ENCODE data around the gene GPAM.
"Not testable (repeated sequence)": the region's sequence is repeated elsewhere in the genome, so short reads cannot be mapped to it uniquely, and the experiment has no call there.

Gene GPAM, protein sequence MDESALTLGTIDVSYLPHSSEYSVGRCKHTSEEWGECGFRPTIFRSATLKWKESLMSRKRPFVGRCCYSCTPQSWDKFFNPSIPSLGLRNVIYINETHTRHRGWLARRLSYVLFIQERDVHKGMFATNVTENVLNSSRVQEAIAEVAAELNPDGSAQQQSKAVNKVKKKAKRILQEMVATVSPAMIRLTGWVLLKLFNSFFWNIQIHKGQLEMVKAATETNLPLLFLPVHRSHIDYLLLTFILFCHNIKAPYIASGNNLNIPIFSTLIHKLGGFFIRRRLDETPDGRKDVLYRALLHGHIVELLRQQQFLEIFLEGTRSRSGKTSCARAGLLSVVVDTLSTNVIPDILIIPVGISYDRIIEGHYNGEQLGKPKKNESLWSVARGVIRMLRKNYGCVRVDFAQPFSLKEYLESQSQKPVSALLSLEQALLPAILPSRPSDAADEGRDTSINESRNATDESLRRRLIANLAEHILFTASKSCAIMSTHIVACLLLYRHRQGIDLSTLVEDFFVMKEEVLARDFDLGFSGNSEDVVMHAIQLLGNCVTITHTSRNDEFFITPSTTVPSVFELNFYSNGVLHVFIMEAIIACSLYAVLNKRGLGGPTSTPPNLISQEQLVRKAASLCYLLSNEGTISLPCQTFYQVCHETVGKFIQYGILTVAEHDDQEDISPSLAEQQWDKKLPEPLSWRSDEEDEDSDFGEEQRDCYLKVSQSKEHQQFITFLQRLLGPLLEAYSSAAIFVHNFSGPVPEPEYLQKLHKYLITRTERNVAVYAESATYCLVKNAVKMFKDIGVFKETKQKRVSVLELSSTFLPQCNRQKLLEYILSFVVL

GRCh38 chr10:112183329-112184051, at the start of gene GPAM:
GPAM (minus strand) TSS chr10:112183765; CDS start chr10:112181784, 1,981 bp downstream.
- Histone ChIP-seq H3K27me3 (ENCODE audit: control insufficient read depth, insufficient read depth, low read length) (no peaks in the 10 kb centered on the region), H3K36me3 (ENCODE audit: control insufficient read depth, insufficient read depth, low read length) (no peaks in the 10 kb centered on the region), H3K4me1 (ENCODE audit: control insufficient read depth, insufficient read depth, low read length) (no peaks in the 10 kb centered on the region), H3K9ac (ENCODE audit: low read length) (peak within 1 kb of the TSS; percentile 78), H3K9me3 (ENCODE audit: control insufficient read depth, low read length) (no peaks in the 10 kb centered on the region), H3K4me3 (ENCODE audit: low read length) (peak within 1 kb of the TSS; percentile 77)

DNA sequence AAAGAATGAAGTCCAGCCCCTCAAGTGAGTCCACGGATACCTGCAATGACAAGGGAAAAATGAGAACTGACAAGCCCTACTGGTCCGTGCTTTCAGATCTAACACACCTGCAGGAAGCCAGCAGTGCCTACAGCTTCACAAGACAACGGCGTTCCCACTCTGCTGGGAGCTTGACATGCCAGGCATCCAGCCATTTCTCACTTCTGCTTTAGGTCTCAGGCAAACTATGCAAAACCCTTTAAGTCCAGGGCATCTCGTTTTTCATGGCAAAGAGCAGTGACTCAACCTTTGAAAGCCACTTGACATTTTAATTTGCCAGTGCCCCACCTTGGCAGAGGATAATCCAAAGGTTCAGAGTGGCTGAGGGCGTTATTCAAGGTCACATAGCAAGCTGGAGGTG, 49.1 kb upstream of the GPAM start:
- H3K4me3 ChIP-seq (ENCODE audit: low read length) = no peak overlapping the region
- H3K27me3 ChIP-seq (ENCODE audit: control insufficient read depth, insufficient read depth, low read length) = no peaks in the 10 kb centered on the region
- no peaks in the 10 kb centered on the region for H3K9me3 ChIP-seq (ENCODE audit: control insufficient read depth, low read length)
- H3K36me3 ChIP-seq (ENCODE audit: control insufficient read depth, insufficient read depth, low read length) = no peaks in the 10 kb centered on the region
- H3K9ac ChIP-seq (ENCODE audit: low read length) = no peak overlapping the region
- H3K4me1 ChIP-seq (ENCODE audit: control insufficient read depth, insufficient read depth, low read length) = no peaks in the 10 kb centered on the region

DNA sequence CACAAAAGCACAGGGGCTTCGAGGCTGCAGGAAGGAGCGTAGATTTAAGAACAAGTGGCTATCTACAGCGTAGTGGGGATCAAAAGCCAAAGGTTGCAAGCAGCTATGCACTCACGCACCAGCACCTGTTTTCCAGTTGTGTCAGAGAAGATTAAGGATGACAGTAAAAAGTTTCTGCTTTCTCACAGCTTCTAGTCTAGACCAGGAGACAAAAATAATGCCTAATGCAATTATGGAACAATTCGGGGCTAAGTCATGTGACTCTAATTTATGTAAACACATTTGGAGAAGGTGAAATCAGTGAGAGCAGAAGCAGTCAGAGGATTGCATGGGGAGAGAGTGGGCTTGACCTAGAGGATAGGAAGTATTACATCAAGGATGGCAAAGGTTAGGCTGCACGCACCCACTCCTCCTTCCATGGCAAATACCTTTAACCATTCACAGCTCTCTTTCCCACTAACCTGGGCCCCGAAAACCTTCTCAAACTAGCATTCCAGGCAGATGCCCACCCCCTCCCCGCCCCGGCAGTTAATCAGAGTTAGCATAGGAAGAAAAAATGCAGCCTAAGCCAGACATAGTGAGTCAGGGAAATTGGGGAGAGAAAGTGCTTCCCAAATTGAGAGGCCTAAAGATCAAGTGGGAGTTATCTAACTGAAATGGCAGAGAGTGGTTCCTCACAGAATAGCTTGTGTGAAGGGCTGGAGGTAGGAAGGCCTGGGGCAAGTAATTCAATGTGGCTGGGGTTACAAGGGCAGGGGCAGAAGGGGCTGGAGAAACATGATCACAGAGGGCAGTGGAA, 48.2 kb upstream of the GPAM start:
- Histone ChIP-seq H3K4me3 (ENCODE audit: low read length) (no peak overlapping the region), H3K9me3 (ENCODE audit: control insufficient read depth, low read length) (no peaks in the 10 kb centered on the region), H3K9ac (ENCODE audit: low read length) (no peak overlapping the region), H3K4me1 (ENCODE audit: control insufficient read depth, insufficient read depth, low read length) (no peaks in the 10 kb centered on the region), H3K27me3 (ENCODE audit: control insufficient read depth, insufficient read depth, low read length) (no peaks in the 10 kb centered on the region), H3K36me3 (ENCODE audit: control insufficient read depth, insufficient read depth, low read length) (no peaks in the 10 kb centered on the region)

GRCh38 chr10:112230325-112230988, 46.9 kb upstream of the GPAM start:
- H3K9ac ChIP-seq (ENCODE audit: low read length) = no peak overlapping the region
- H3K4me3 ChIP-seq (ENCODE audit: low read length) = no peak overlapping the region
- H3K27me3 ChIP-seq (ENCODE audit: control insufficient read depth, insufficient read depth, low read length) = peaks cover 6% of the 10 kb centered on the region
- no peaks in the 10 kb centered on the region for H3K9me3 ChIP-seq (ENCODE audit: control insufficient read depth, low read length)
- no peaks in the 10 kb centered on the region for H3K36me3 ChIP-seq (ENCODE audit: control insufficient read depth, insufficient read depth, low read length)
- H3K4me1 ChIP-seq (ENCODE audit: control insufficient read depth, insufficient read depth, low read length) = no peaks in the 10 kb centered on the region

DNA sequence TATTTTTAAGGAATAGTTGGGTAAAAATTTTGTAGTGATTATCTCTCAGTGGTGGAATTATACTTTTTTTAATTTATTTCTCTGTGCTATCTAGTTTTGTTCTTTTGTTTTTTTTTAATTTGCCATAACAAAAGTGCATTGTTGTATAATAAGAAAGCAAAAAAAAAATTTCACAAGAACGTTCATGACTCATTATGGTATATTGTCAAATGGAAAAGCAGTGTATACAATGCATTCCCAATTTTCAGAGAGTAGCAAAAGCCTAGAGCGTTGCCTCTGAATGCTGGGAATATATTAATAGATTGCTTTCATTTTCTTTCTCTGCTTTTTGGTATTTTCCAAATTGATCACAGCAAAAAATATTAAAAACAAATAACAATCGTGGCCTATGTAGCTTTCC, 46.3 kb upstream of the GPAM start:
- no peaks in the 10 kb centered on the region for H3K4me1 ChIP-seq (ENCODE audit: control insufficient read depth, insufficient read depth, low read length)
- H3K9me3 ChIP-seq (ENCODE audit: control insufficient read depth, low read length) = no peaks in the 10 kb centered on the region
- H3K4me3 ChIP-seq (ENCODE audit: low read length) = no peak overlapping the region
- no peaks in the 10 kb centered on the region for H3K36me3 ChIP-seq (ENCODE audit: control insufficient read depth, insufficient read depth, low read length)
- H3K27me3 ChIP-seq (ENCODE audit: control insufficient read depth, insufficient read depth, low read length) = peaks cover 6% of the 10 kb centered on the region
- H3K9ac ChIP-seq (ENCODE audit: low read length) = no peak overlapping the region

- Histone ChIP-seq H3K27me3 (ENCODE audit: control insufficient read depth, insufficient read depth, low read length) (peaks cover 6% of the 10 kb centered on the region), H3K4me1 (ENCODE audit: control insufficient read depth, insufficient read depth, low read length) (no peaks in the 10 kb centered on the region), H3K4me3 (ENCODE audit: low read length) (no peak overlapping the region), H3K9ac (ENCODE audit: low read length) (no peak overlapping the region), H3K9me3 (ENCODE audit: control insufficient read depth, low read length) (no peaks in the 10 kb centered on the region), H3K36me3 (ENCODE audit: control insufficient read depth, insufficient read depth, low read length) (no peaks in the 10 kb centered on the region)
Measured at GRCh38 chr10:112229096-112229495, 45.5 kb upstream of the GPAM start.

DNA sequence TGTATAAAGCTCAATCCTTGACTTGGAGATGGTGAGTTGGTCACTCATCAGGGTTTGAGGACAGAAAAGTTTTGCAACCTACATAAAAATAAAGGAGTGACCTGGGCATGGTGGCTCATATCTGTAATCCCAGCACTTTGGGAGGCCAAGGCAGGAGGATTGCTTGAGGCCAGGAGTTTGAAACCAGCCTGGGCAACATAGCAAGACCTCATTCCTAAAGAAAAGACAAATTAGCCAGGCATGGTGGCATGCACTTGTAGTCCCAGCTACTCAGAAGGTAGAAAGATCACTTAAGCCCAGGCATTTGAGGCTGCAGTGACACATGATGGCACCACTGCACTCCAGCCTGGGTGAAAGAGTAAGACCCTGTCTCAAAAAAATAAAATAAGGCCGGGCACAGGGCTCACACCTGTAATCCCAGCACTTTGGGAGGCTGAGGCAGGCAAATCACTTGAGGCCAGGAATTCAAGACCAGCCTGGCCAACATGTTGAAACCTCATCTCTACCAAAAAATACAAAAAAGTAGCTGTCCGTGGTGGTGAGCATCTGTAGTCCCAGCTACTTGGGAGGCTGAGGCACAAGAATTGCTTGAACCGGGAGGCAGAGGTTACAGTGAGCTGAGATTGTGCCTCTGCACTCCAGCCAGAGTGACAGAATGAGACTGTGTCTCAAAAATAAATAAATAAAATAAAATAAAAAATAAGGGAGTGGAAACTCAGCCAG, 45.0 kb upstream of the GPAM start:
- H3K36me3 ChIP-seq (ENCODE audit: control insufficient read depth, insufficient read depth, low read length); H3K9me3 ChIP-seq (ENCODE audit: control insufficient read depth, low read length); H3K27me3 ChIP-seq (ENCODE audit: control insufficient read depth, insufficient read depth, low read length); H3K4me1 ChIP-seq (ENCODE audit: control insufficient read depth, insufficient read depth, low read length); H3K4me3 ChIP-seq (ENCODE audit: low read length); H3K9ac ChIP-seq (ENCODE audit: low read length): not testable (repeated sequence)

- H3K4me3 ChIP-seq (ENCODE audit: low read length) = no peak overlapping the region
- no peaks in the 10 kb centered on the region for H3K36me3 ChIP-seq (ENCODE audit: control insufficient read depth, insufficient read depth, low read length)
- H3K27me3 ChIP-seq (ENCODE audit: control insufficient read depth, insufficient read depth, low read length) = peaks cover 6% of the 10 kb centered on the region
- no peak overlapping the region for H3K9ac ChIP-seq (ENCODE audit: low read length)
- H3K9me3 ChIP-seq (ENCODE audit: control insufficient read depth, low read length) = no peaks in the 10 kb centered on the region
- no peaks in the 10 kb centered on the region for H3K4me1 ChIP-seq (ENCODE audit: control insufficient read depth, insufficient read depth, low read length)
Measured at GRCh38 chr10:112227331-112227987, 43.9 kb upstream of the GPAM start.

GRCh38 chr10:112226439-112227248, 43.1 kb upstream of the GPAM start:
- no peaks in the 10 kb centered on the region for H3K4me1 ChIP-seq (ENCODE audit: control insufficient read depth, insufficient read depth, low read length)
- H3K9ac ChIP-seq (ENCODE audit: low read length) = no peak overlapping the region
- H3K4me3 ChIP-seq (ENCODE audit: low read length) = no peak overlapping the region

More at GRCh38 chr10:112226439-112227248, 43.1 kb upstream of the GPAM start:
- Histone ChIP-seq H3K27me3 (ENCODE audit: control insufficient read depth, insufficient read depth, low read length) (peaks cover 6% of the 10 kb centered on the region), H3K9me3 (ENCODE audit: control insufficient read depth, low read length) (no peaks in the 10 kb centered on the region), H3K36me3 (ENCODE audit: control insufficient read depth, insufficient read depth, low read length) (no peaks in the 10 kb centered on the region)
